Fibroblast of the aortic adventitia (primary cell): ENCODE results near the gene UBE2R2. TPM values are rescaled to one million over a fixed set of nuclear protein-coding genes. Genes with fewer than 3 reads are reported as not detected.

Source experiments
- DNase-seq: peaks from one replicate; pipeline ENCODE4 v3.0.0-alpha.2; 2010; ENCODE audit warnings: low read depth
- H3K4me3 ChIP-seq: 2 replicates; pipeline ENCODE4 v1.5.1; 2011; ENCODE audit warnings: low read depth, mild to moderate bottlenecking, control low read depth, low read length, moderate library complexity
- CTCF ChIP-seq: IDR thresholded peaks from 2 replicates; pipeline ENCODE4 v1.5.1; 2011; ENCODE audit warnings: mild to moderate bottlenecking, low read length, control low read depth, inconsistent platforms; ENCODE audit not compliant: insufficient read depth
- total RNA-seq: library from RNA; depleted of rRNA; stranded (reverse); fragments of >200 nt; gene quantifications from 2 replicates; pipeline ENCODE4 v1.2.3, GENCODE V29; 2012; ENCODE audit warnings: low replicate concordance

Gene UBE2R2
- total RNA-seq, 1 donor = 21.7 TPM

- no peak for DNase-seq
- H3K4me3 ChIP-seq = no peak overlapping the region
- no peak for TF ChIP-seq CTCF
Observed at GRCh38 chr9:33932078-33932807, 115.3 kb downstream of the UBE2R2 start.

- no peak overlapping the region for H3K4me3 ChIP-seq
- no peak for DNase-seq
- TF ChIP-seq CTCF = no peak
Observed at GRCh38 chr9:33934188-33934878, 117.4 kb downstream of the UBE2R2 start.

GRCh38 chr9:33939924-33940874 is 123.2 kb downstream of the UBE2R2 start:
- H3K4me3 ChIP-seq = no peak overlapping the region
- DNase-seq = no peak
- no peak for TF ChIP-seq CTCF

GRCh38 chr9:33942471-33943083 is 125.6 kb downstream of the UBE2R2 start:
- TF ChIP-seq CTCF = peak; percentile 63
- H3K4me3 ChIP-seq = no peak overlapping the region
- DNase-seq = peak; percentile 82

GRCh38 chr9:33943389-33943788 is 126.4 kb downstream of the UBE2R2 start:
- no peak for TF ChIP-seq CTCF
- no peak overlapping the region for H3K4me3 ChIP-seq
- peak; percentile 16 for DNase-seq
